ENCODE measurements around the gene AADACL4. TPM values are rescaled to one million over a fixed set of nuclear protein-coding genes. Genes with fewer than 3 reads are reported as not detected.

AADACL4 gene
- total and polyA plus RNA-seq, 2 of the 8 experiments (the other 6 are each of a cell fraction or from before 2014, with no cell fraction given), result 0.08 TPM; not detected in 1

- H3K4me1 ChIP-seq (replicated peaks in 1 of 4; ENCODE audit: control insufficient read depth in 3 of 4, insufficient read depth in 4 of 4, low read length in 3 of 4), result peaks cover 0 to 12% (median 7%) of the 10 kb centered on the region in 4 experiments; a peak in 4 of 7 replicates
- no peak overlapping the region for H3K56ac ChIP-seq (replicated peaks; ENCODE audit: insufficient read length, low read depth, low read length)
- H2BK12ac ChIP-seq (ENCODE audit: low read depth, low read length), result no peak overlapping the region
- no peak overlapping the region for H2BK15ac ChIP-seq (ENCODE audit: low read length)
- POLR2A ChIA-PET (ENCODE audit: partially characterized antibody), result interaction anchor here (1.0 kb wide), 1 partner anchor 11 kb away, joined by 3 read pairs; no protein-coding TSS in a partner anchor
- TF ChIP-seq TAF1 (IDR thresholded peaks at IDR 0.05; ENCODE audit: low read depth, low read length) (no peak), SAP30 (IDR thresholded peaks at IDR 0.05; ENCODE audit: insufficient read depth, insufficient replicate concordance, low read length) (no peak), POLR2A (IDR thresholded peaks at IDR 0.05; ENCODE audit: control extremely low read depth in 1 of 2, low read depth in 2 of 2, low read length in 2 of 2) (no peak), TAF7 (optimal IDR thresholded peaks at IDR 0.05; ENCODE audit: borderline replicate concordance, low read depth, low read length) (no peak), EGR1 (IDR thresholded peaks at IDR 0.05; ENCODE audit: borderline replicate concordance, low read depth, low read length) (no peak), RAD21 (IDR thresholded peaks at IDR 0.05 in 1 of 2, conservative IDR thresholded peaks at IDR 0.05 in 1 of 2; ENCODE audit: low read depth in 2 of 2, low read length in 2 of 2) (no peak)
- H2BK120ac ChIP-seq (replicated peaks; ENCODE audit: low read depth, low read length), result no peak overlapping the region
- no peak overlapping the region for H3K18ac ChIP-seq (ENCODE audit: extremely low read depth, low read length)
- no peak overlapping the region for H3K4ac ChIP-seq (replicated peaks; ENCODE audit: insufficient read length, low read depth, low read length)
- no peak overlapping the region for H4K5ac ChIP-seq (ENCODE audit: insufficient read length, low read depth, low read length)
- no peak overlapping the region for H2BK20ac ChIP-seq (ENCODE audit: low read length)
- no peak overlapping the region for H2AK5ac ChIP-seq (ENCODE audit: low read depth, low read length)
- 93% methylated on average over 3 of the region's 3 CpGs; no CpG with 5 or more reads in 1 of the 2 experiments for WGBS, 2 experiments (ENCODE audit: extremely low coverage in 1 of 2, insufficient coverage in 1 of 2, insufficient read length in 1 of 2, insufficient replicate concordance in 2 of 2, low coverage in 1 of 2, low lambda C conversion rate in 2 of 2, missing lambda C conversion rate in 1 of 2)
- H3K36me3 ChIP-seq (ENCODE audit: control insufficient read depth in 2 of 4, insufficient read depth in 4 of 4, low read length in 3 of 4), result peaks cover 2 to 42% (median 5%) of the 10 kb centered on the region in 4 experiments; a peak in 6 of 8 replicates
- H3K27ac ChIP-seq (ENCODE audit: low read depth, low read length), result no peak overlapping the region
- DNase-seq (ENCODE audit: low read depth in 1 of 2, low spot score in 2 of 2), result no peak
- no peak overlapping the region for H3K9ac ChIP-seq (replicated peaks in 1 of 4; ENCODE audit: extremely low read depth in 1 of 4, low read depth in 3 of 4, low read length in 3 of 4)
- H4K20me1 ChIP-seq (replicated peaks in 1 of 2; ENCODE audit: control insufficient read depth in 1 of 2, insufficient read depth in 2 of 2, low read length in 2 of 2), result peaks cover 6 to 18% of the 10 kb centered on the region in 2 experiments
- peaks cover 0 to 2% of the 10 kb centered on the region in 2 experiments; a peak in 1 of 4 replicates for H3K9me3 ChIP-seq (ENCODE audit: insufficient read depth in 2 of 2, low read depth in 1 of 2, low read length in 1 of 2)
- no peak overlapping the region for H3K4me3 ChIP-seq (ENCODE audit: extremely low read depth in 1 of 4, insufficient read depth in 2 of 4, low read depth in 3 of 4, low read length in 4 of 4)
- H3K27me3 ChIP-seq (replicated peaks in 1 of 4; ENCODE audit: control insufficient read depth in 3 of 4, extremely low read depth in 1 of 4, insufficient read depth in 3 of 4, low read length in 3 of 4), result no peaks in the 10 kb centered on the region
- H4K8ac ChIP-seq (ENCODE audit: extremely low read depth, insufficient read depth, low read length), result no peak overlapping the region
- H3K79me1 ChIP-seq (ENCODE audit: low read depth, low read length), result peaks cover 14% of the 10 kb centered on the region
- no peak overlapping the region for H3K23ac ChIP-seq (ENCODE audit: insufficient read length)
- no peak overlapping the region for H3K4me2 ChIP-seq (ENCODE audit: insufficient read depth in 1 of 2, low read depth in 2 of 2, low read length in 2 of 2)
- CTCF ChIA-PET (ENCODE audit: partially characterized antibody), result interaction anchor here (0.7 kb wide), 1 partner anchor 60 kb away, joined by 3 read pairs; no protein-coding TSS in a partner anchor
- no peak for FAIRE-seq
- H3K14ac ChIP-seq (ENCODE audit: insufficient read length), result no peak overlapping the region
- H2AFZ ChIP-seq (ENCODE audit: low read length), result no peak overlapping the region
- H2BK5ac ChIP-seq (ENCODE audit: low read depth, low read length), result no peak overlapping the region
- no peak overlapping the region for H4K91ac ChIP-seq (replicated peaks; ENCODE audit: insufficient read length, low read length)
- no peaks in the 10 kb centered on the region for H3K23me2 ChIP-seq (ENCODE audit: low read depth, low read length)
- peaks cover 5 to 77% of the 10 kb centered on the region in 2 experiments; a peak in 3 of 4 replicates for H3K79me2 ChIP-seq (ENCODE audit: control insufficient read depth in 1 of 2, insufficient read depth in 2 of 2, low read length in 2 of 2)
Observed at GRCh38 chr1:12607263-12607662, 36.6 kb upstream of the AADACL4 start.

All from H1 (cell line).